ENCODE results near the gene POLR3H.

POLR3H gene

DNA sequence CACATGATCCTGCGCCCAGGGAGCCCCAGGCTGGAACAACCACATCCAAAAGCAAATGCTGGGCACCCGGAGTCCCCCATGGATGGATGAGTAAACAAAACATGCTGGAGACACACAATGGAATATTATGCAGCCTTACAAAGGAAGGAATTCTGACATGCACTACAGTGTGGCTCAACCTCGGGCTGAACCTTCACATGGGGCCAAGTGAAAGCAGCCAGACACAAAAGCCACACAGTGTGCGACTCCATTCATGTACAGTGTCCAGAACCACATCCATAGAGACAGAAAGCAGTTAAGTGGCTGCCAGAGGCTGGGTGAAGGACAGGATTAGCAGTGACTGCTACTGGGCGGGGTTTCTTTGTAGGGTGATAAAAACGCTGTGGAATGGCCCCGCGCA, 10.1 kb downstream of the POLR3H start:
- no peaks in the 10 kb centered on the region for H3K27me3 Mint-ChIP-seq (ENCODE audit: low read depth)
- peaks cover 8% of the 10 kb centered on the region for H3K36me3 Mint-ChIP-seq (ENCODE audit: low read depth)
- no peaks in the 10 kb centered on the region for H3K9me3 Mint-ChIP-seq
- no peak overlapping the region for H3K4me3 Mint-ChIP-seq
- no peaks in the 10 kb centered on the region for H3K4me1 Mint-ChIP-seq (ENCODE audit: low read depth)
- H3K27ac Mint-ChIP-seq = no peak overlapping the region

- Mint-ChIP-seq H3K27me3 (ENCODE audit: low read depth) (no peaks in the 10 kb centered on the region), H3K9me3 (no peaks in the 10 kb centered on the region), H3K4me1 (ENCODE audit: low read depth) (peaks cover 1% of the 10 kb centered on the region), H3K36me3 (ENCODE audit: low read depth) (peaks cover 18% of the 10 kb centered on the region), H3K4me3 (no peak overlapping the region), H3K27ac (no peak overlapping the region)
These were observed 11.1 kb downstream of the POLR3H start for GRCh38 chr22:41532908-41533825.

DNA sequence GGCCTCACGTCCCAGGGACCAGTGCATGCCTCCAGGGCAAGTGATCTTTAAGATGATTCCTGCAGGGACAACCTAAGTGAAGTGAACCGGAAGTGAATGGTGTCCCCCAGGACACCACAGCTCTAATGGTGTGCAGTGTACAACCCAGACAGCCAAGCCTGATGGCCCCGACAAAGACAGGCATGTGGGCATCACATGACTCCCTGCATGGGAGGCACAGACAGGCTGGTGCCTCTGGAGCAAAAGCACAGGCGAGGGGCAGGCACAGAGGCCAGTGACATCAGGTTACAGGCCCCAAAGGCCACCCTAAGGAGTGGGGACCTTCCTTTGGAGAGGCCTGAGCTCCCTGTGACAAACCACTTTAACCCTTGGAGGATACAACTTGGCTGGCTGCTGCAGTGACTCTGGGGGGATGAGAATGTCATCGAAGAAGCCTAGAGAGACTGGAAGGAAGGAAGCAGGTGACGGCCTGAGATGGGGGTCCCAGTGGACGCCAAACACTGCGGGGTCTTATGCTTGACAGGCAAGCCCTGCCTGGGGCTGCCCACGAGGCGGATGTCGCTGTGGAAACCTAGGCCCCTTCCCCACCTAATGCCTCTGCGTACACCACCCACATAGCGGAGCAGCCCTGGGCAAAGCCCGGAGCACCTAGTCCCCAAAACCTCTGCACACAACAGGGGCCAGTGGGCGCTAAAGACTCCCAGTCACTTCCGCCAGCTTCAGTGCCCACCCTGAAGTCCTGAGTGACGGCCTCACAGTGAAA, 12.4 kb downstream of the POLR3H start:
- Mint-ChIP-seq H3K9me3 (no peaks in the 10 kb centered on the region), H3K36me3 (ENCODE audit: low read depth) (peaks cover 18% of the 10 kb centered on the region), H3K4me3 (no peak overlapping the region), H3K27ac (no peak overlapping the region), H3K27me3 (ENCODE audit: low read depth) (no peaks in the 10 kb centered on the region), H3K4me1 (ENCODE audit: low read depth) (peaks cover 1% of the 10 kb centered on the region)

DNA sequence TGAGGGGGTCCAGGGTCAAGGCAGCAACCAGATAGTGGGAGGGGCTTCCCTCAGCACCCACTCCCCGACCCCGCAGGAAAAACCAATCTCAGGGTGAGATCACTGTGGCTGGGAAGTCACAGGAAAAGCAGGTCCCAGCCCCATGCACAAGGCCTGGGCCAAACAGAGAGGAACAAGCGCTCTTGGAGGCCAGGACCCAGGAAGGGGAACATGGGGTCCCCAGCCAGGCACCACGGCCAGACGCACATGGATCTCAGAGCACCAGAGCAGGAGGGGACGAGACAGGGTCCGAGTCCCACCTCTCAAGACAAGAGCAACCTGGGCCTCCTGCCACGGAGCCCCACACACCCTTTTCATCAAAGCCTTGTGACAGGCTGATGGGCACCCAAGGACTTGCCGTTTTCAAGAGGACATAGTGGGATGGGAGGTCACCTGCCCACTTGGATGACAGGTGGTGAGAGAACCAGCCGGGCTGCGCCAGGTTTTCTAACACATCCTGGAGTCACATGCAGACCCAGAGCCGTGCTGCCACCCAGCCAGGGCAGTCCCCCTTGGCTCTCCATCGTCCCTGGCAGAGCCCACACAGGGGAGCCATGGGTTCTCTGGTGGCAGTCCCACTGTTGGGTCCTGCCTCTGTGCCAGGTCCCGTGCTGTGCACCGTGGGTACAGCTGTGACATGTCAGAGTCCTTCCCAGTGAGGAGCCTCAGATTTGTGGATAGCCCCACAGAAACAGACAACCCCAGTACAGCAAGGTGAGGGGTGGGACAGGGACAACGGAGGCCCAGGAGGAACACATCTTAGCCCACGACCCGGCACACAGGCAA, 13.2 kb downstream of the POLR3H start:
- no peaks in the 10 kb centered on the region for H3K9me3 Mint-ChIP-seq
- H3K4me1 Mint-ChIP-seq (ENCODE audit: low read depth) = peaks cover 1% of the 10 kb centered on the region
- H3K27me3 Mint-ChIP-seq (ENCODE audit: low read depth) = no peaks in the 10 kb centered on the region
- peaks cover 21% of the 10 kb centered on the region for H3K36me3 Mint-ChIP-seq (ENCODE audit: low read depth)
- H3K4me3 Mint-ChIP-seq = no peak overlapping the region
- H3K27ac Mint-ChIP-seq = no peak overlapping the region

DNA sequence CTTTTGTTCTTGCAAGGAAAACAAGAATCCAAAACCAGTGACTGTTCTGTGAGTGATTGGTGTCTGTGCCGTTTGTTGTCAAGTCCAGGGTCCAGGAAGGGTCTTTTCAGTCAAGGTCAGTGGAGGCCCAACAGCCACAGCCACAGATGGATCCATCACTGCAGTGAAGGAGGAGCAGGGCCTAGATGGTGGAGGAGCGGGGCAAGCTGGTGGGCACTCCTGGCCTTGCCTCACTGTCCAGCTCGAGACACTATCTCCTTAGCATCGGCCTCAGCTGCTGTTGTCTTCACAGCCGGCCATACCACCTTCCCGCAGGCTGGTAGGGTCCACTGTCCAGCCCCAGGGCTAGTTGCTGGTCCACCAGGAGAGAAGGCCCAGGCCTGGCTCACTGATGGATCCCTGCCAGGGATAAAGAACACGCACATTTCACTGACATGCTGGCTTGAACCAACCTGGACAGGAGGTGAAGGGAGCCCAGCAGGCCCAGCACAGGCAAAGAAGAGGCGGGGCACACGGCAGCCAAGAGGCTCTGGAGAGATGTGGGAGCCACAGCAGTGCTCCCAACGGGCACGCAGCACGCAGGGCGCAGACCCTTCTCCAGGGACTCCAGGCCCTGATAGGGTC, 15.2 kb downstream of the POLR3H start:
- Mint-ChIP-seq H3K36me3 (ENCODE audit: low read depth) (peaks cover 20% of the 10 kb centered on the region), H3K4me1 (ENCODE audit: low read depth) (peaks cover 9% of the 10 kb centered on the region), H3K27me3 (ENCODE audit: low read depth) (no peaks in the 10 kb centered on the region), H3K27ac (peak overlapping the region; percentile 45), H3K4me3 (no peak overlapping the region), H3K9me3 (no peaks in the 10 kb centered on the region)

DNA sequence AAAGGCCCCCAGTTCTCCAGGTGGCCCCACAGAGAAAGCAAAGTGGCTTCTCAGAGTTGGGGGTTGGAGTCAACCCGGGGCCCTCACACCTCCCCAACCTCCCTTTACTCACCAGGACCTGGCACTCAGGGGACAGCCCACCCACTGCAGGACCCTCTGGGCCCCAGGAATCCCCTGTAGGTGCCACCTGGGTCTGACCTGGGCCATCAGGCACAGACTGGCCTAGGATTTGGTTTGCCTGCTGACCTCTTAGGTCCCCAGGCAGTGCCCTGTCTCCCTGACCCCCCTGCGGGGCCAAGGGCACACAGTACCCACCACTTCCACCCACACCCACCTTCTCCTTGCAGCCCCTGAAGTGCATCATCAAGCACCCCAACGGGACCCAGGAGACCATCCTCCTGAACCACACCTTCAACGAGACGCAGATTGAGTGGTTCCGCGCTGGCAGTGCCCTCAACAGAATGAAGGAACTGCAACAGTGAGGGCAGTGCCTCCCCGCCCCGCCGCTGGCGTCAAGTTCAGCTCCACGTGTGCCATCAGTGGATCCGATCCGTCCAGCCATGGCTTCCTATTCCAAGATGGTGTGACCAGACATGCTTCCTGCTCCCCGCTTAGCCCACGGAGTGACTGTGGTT, 16.0 kb downstream of the POLR3H start:
- Mint-ChIP-seq H3K4me1 (ENCODE audit: low read depth) (peaks cover 9% of the 10 kb centered on the region), H3K36me3 (ENCODE audit: low read depth) (peaks cover 21% of the 10 kb centered on the region), H3K27ac (peak overlapping the region; percentile 45), H3K27me3 (ENCODE audit: low read depth) (no peaks in the 10 kb centered on the region), H3K9me3 (no peaks in the 10 kb centered on the region), H3K4me3 (no peak overlapping the region)

- Mint-ChIP-seq H3K4me1 (ENCODE audit: low read depth) (peaks cover 9% of the 10 kb centered on the region), H3K36me3 (ENCODE audit: low read depth) (peaks cover 21% of the 10 kb centered on the region), H3K9me3 (no peaks in the 10 kb centered on the region), H3K4me3 (no peak overlapping the region), H3K27me3 (ENCODE audit: low read depth) (no peaks in the 10 kb centered on the region), H3K27ac (peak overlapping the region; percentile 20)
These were observed 17.2 kb downstream of the POLR3H start for GRCh38 chr22:41526830-41527799.

GRCh38 chr22:41526226-41526829, 17.9 kb downstream of the POLR3H start:
- peaks cover 9% of the 10 kb centered on the region for H3K4me1 Mint-ChIP-seq (ENCODE audit: low read depth)
- H3K9me3 Mint-ChIP-seq = no peaks in the 10 kb centered on the region
- no peak overlapping the region for H3K4me3 Mint-ChIP-seq
- H3K27ac Mint-ChIP-seq = peak overlapping the region; percentile 46
- no peaks in the 10 kb centered on the region for H3K27me3 Mint-ChIP-seq (ENCODE audit: low read depth)
- H3K36me3 Mint-ChIP-seq (ENCODE audit: low read depth) = peaks cover 21% of the 10 kb centered on the region

GRCh38 chr22:41525450-41526225, 18.6 kb downstream of the POLR3H start:
- H3K4me3 Mint-ChIP-seq = no peak overlapping the region
- H3K9me3 Mint-ChIP-seq = no peaks in the 10 kb centered on the region
- no peaks in the 10 kb centered on the region for H3K27me3 Mint-ChIP-seq (ENCODE audit: low read depth)
- H3K36me3 Mint-ChIP-seq (ENCODE audit: low read depth) = peaks cover 19% of the 10 kb centered on the region
- H3K27ac Mint-ChIP-seq = peak overlapping the region; percentile 52
- peaks cover 9% of the 10 kb centered on the region for H3K4me1 Mint-ChIP-seq (ENCODE audit: low read depth)

DNA sequence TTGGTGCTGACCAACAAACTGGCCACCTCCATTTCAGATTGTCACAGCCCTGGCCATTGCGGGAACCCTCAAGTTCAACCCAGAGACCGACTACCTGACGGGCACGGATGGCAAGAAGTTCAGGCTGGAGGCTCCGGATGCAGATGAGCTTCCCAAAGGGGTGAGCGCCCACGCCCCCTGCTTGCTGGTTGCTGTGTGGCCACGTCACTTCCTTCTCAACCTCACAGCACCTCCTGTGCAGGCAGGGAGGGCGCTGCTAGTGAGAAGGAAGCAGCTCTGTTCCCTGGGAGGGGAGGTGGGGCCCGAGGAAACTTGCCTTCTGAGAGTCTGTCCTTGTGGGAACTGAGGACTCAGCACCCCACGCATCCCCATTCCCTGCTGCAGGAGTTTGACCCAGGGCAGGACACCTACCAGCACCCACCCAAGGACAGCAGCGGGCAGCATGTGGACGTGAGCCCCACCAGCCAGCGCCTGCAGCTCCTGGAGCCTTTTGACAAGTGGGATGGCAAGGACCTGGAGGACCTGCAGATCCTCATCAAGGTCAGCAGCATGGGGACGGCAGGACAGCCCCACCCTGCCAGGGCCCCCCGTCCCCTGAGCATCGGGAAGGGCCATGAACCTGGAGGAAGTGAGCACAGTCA, 19.3 kb downstream of the POLR3H start:
- Mint-ChIP-seq H3K27ac (peak overlapping the region; percentile 52), H3K9me3 (no peaks in the 10 kb centered on the region), H3K4me1 (ENCODE audit: low read depth) (peaks cover 9% of the 10 kb centered on the region), H3K36me3 (ENCODE audit: low read depth) (peaks cover 18% of the 10 kb centered on the region), H3K27me3 (ENCODE audit: low read depth) (no peaks in the 10 kb centered on the region), H3K4me3 (no peak overlapping the region)

GRCh38 chr22:41524251-41524661, 20.0 kb downstream of the POLR3H start:
- Mint-ChIP-seq H3K4me1 (ENCODE audit: low read depth) (peaks cover 9% of the 10 kb centered on the region), H3K9me3 (no peaks in the 10 kb centered on the region), H3K27me3 (ENCODE audit: low read depth) (no peaks in the 10 kb centered on the region), H3K36me3 (ENCODE audit: low read depth) (peaks cover 16% of the 10 kb centered on the region), H3K27ac (no peak overlapping the region), H3K4me3 (no peak overlapping the region)
